Ecto neural progenitor cell (in vitro differentiated cells): ENCODE results near the gene AHI1.
A peak's percentile ranks its signal among the peaks of the same experiment; 100 is the strongest.
"Not testable (repeated sequence)": the region's sequence is repeated elsewhere in the genome, so short reads cannot be mapped to it uniquely, and the experiment has no call there.

ENCODE experiments used
- DNase-seq: peaks from one replicate; pipeline ENCODE4 v3.0.0-alpha.2; 2018; ENCODE audit warnings: low spot score

Gene AHI1

GRCh38 chr6:135505648-135506047 is 8.1 kb upstream of the AHI1 start:
- DNase-seq, result no peak

- no peak for DNase-seq
Observed at GRCh38 chr6:135505222-135505621, 7.7 kb upstream of the AHI1 start.

- no peak for DNase-seq
Observed at GRCh38 chr6:135504734-135505133, 7.2 kb upstream of the AHI1 start.

GRCh38 chr6:135503703-135504475 is 6.3 kb upstream of the AHI1 start:
- no peak for DNase-seq

GRCh38 chr6:135499441-135500340 is 2.2 kb upstream of the AHI1 start:
- DNase-seq, result no peak

GRCh38 chr6:135498185-135498841 is 773 bp upstream of the AHI1 start:
- DNase-seq, result peak; percentile 47

- no peak for DNase-seq
Observed at GRCh38 chr6:135496800-135497411, 634 bp downstream of the AHI1 start.

GRCh38 chr6:135493218-135493961 is 4.2 kb downstream of the AHI1 start:
- no peak for DNase-seq

- DNase-seq, result no peak
Observed at GRCh38 chr6:135490381-135490780, 7.2 kb downstream of the AHI1 start.

GRCh38 chr6:135488023-135488422 is 9.5 kb downstream of the AHI1 start:
- DNase-seq, result no peak

GRCh38 chr6:135483903-135484302 is 13.6 kb downstream of the AHI1 start:
- not testable (repeated sequence) for DNase-seq

- DNase-seq, result no peak
Observed at GRCh38 chr6:135481783-135482369, 15.7 kb downstream of the AHI1 start.

- no peak for DNase-seq
Observed at GRCh38 chr6:135479601-135480000, 17.9 kb downstream of the AHI1 start.

GRCh38 chr6:135478626-135479025 is 18.9 kb downstream of the AHI1 start:
- DNase-seq, result no peak

GRCh38 chr6:135475292-135475886 is 22.2 kb downstream of the AHI1 start:
- DNase-seq, result no peak

- DNase-seq, result no peak
Observed at GRCh38 chr6:135474362-135474761, 23.2 kb downstream of the AHI1 start.

- DNase-seq, result no peak
Observed at GRCh38 chr6:135465903-135466302, 31.6 kb downstream of the AHI1 start.

- no peak for DNase-seq
Observed at GRCh38 chr6:135465307-135465706, 32.2 kb downstream of the AHI1 start.

- DNase-seq, result no peak
Observed at GRCh38 chr6:135464634-135465033, 32.9 kb downstream of the AHI1 start.

GRCh38 chr6:135461208-135461607 is 36.3 kb downstream of the AHI1 start:
- DNase-seq, result no peak

GRCh38 chr6:135458051-135458450 is 39.5 kb downstream of the AHI1 start:
- no peak for DNase-seq
